ENCODE results near the gene OR1K1. TPM values are rescaled to one million over a fixed set of nuclear protein-coding genes. Genes with fewer than 3 reads are reported as not detected.

OR1K1 gene
- total and polyA plus RNA-seq, 2 of the 13 experiments (the other 11 are each of a cell fraction or from before 2014, with no cell fraction given), result not detected

GRCh38 chr9:122827761-122828093 lies 27.8 kb downstream of the OR1K1 start:
- peak overlapping the region; percentile 81 for H3K9ac ChIP-seq (ENCODE audit: insufficient read depth, low read depth, low read length)
- in situ Hi-C loops (cut with HindIII; ENCODE audit: extremely low pct_ligation_motif_present, low pct_unique_long_range_greater_than_20kb), result no loop called here
- H2AFZ ChIP-seq (ENCODE audit: low read length), result peak overlapping the region; percentile 54
- DNase-seq (ENCODE audit: low spot score), result no peak
- TF ChIP-seq TAF1 (CRISPR knock-in tag; IDR thresholded peaks at IDR 0.05) (no peak), ZNF770 (CRISPR knock-in tag; IDR thresholded peaks at IDR 0.05) (0 out of 2 replicates have a peak, but pooled peaks have one; percentile 9), POGZ (CRISPR knock-in tag; IDR thresholded peaks at IDR 0.05) (no peak), LCORL (IDR thresholded peaks at IDR 0.05) (no peak), LCORL (CRISPR knock-in tag; IDR thresholded peaks at IDR 0.05) (peak; percentile 53; the same call in 1 of the 2 replicates), ETV6 (CRISPR knock-in tag; conservative IDR thresholded peaks at IDR 0.05) (0 out of 2 replicates have a peak, but pooled peaks have one; percentile 31), ZBTB4 (CRISPR knock-in tag; IDR thresholded peaks at IDR 0.05; ENCODE audit: borderline replicate concordance) (no peak), MXD4 (CRISPR knock-in tag; IDR thresholded peaks at IDR 0.05) (0 out of 2 replicates have a peak, but pooled peaks have one; percentile 12)
- H3K4me1 ChIP-seq (ENCODE audit: insufficient read depth, low read length), result peaks cover 36% of the 10 kb centered on the region
- peak overlapping the region; percentile 79 to 99 (median 96) for H3K4me3 ChIP-seq (replicated peaks in 1 of 3; ENCODE audit: insufficient read depth in 1 of 3, low read depth in 2 of 3, low read length in 3 of 3)
- FAIRE-seq, result no peak
- H3K36me3 ChIP-seq (replicated peaks in 1 of 2; ENCODE audit: control insufficient read depth in 1 of 2, insufficient read depth in 2 of 2, low read length in 2 of 2), result peaks cover 3 to 18% of the 10 kb centered on the region in 2 experiments; a peak in 4 of 5 replicates
- ChIA-PET POLR2A (interaction anchor here (1.0 to 1.3 kb wide), 2 partner anchors 8 to 77 kb away, joined by 3 to 4 read pairs; partner anchors contain the start of gene RC3H2), CTCF (ENCODE audit: low intra/inter-chr PET ratio, low total read pairs) (no interaction called here)
- peaks cover 3% of the 10 kb centered on the region for H4K20me1 ChIP-seq (ENCODE audit: insufficient read depth, low read length)
- intact Hi-C loops (cut with micrococcal nuclease; ENCODE audit: unreplicated experiment), result no loop called here
- H3K27me3 ChIP-seq (ENCODE audit: control insufficient read depth in 1 of 2, insufficient read depth in 2 of 2, low read length in 2 of 2), result no peaks in the 10 kb centered on the region; a peak in 1 of 5 replicates
- peak overlapping the region; percentile 76 for H3K27ac ChIP-seq (ENCODE audit: extremely low read length, insufficient read depth, low read length)
- peak; percentile 57 for ATAC-seq
- no peaks in the 10 kb centered on the region for H3K9me3 ChIP-seq (ENCODE audit: low read length)
- peak overlapping the region; percentile 80 for H3K4me2 ChIP-seq (ENCODE audit: low read depth, low read length)
- 0% methylated on average over 3 of the region's 8 CpGs for WGBS (ENCODE audit: low lambda C conversion rate)
- BruUV-seq (replicated peaks), result no TSS peak
- peaks cover 33% of the 10 kb centered on the region for H3K79me2 ChIP-seq (ENCODE audit: insufficient read depth, low read length)

Measured in HepG2 (cell line).